ENCODE results near the gene DTX3.
"Not testable (repeated sequence)": the region's sequence is repeated elsewhere in the genome, so short reads cannot be mapped to it uniquely, and the experiment has no call there.

Gene DTX3

GRCh38 chr12:57631566-57632072 lies 27.0 kb downstream of the DTX3 start:
- in situ Hi-C loops (cut with MboI; ENCODE audit: low sequenced_read_pairs) = no loop called here

- in situ Hi-C loops (cut with MboI; ENCODE audit: low sequenced_read_pairs) = no loop called here
These were observed 27.7 kb downstream of the DTX3 start for GRCh38 chr12:57632073-57632957.

GRCh38 chr12:57632958-57633840 lies 28.6 kb downstream of the DTX3 start, which contains the start of gene B4GALNT1:
Gene B4GALNT1, minus strand, starts transcription at chr12:57633201. Its CDS starts 1,069 bp downstream, at chr12:57632132.
- in situ Hi-C loops (cut with MboI; ENCODE audit: low sequenced_read_pairs) = no loop called here

DNA sequence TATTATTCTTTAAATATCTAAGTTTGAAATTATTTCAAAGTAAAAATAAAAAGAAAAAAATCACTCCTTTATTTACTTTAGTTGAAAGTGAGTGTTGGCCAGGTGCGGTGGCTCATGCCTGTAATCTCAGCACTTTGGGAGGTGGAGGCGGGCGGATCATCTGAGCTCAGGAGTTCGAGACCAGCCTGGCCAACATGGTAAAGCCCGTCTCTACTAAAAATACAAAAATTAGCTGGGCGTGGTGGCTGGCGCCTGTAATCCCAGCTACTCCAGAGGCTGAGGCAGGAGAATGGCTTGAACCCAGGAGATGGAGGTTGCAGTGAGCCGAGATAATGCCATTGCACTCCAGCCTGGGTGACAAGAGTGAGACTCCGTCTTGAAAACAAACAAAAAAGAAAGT lies 32.1 kb downstream of the DTX3 start:
- in situ Hi-C loops (cut with MboI; ENCODE audit: low sequenced_read_pairs) = not testable (repeated sequence)

DNA sequence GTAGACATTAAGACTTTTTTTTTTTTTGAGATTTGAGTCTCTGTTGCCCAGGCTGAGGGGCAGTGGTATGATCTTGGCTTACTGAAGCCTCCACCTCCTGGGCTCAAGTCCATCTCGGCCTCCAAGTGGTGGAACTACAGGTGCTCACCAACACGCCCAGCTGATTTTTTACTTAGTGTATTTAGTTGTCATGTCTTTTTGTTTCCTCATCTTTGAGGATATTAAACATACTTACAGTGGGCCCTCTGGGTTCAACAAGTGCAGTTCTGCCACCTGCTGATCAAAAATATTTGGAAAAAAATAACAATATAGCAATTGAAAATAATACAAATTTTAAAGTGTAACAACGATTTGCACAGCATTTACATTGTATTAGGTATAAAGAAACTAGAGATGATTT lies 32.7 kb downstream of the DTX3 start:
- in situ Hi-C loops (cut with MboI; ENCODE audit: low sequenced_read_pairs) = no loop called here

DNA sequence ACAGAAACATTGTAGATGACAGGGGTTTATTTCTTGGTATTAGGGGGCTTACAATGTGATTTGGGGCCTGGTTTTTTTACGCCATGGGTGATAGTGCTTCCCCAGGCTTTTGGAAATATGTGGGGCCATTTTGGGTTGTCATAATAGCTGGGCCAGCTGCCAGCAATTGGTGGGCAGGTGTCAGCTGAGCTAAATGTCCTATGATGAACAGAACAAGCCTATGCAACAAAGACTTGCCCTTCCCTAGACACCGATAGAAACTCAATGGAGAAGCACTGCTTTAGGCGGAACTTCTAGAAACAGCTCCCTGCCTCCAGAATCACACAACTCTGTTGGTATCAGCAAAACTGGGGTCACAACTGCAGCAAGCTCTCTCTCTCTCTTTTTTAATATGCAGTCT lies 33.5 kb downstream of the DTX3 start:
- in situ Hi-C loops (cut with MboI; ENCODE audit: low sequenced_read_pairs) = no loop called here

DNA sequence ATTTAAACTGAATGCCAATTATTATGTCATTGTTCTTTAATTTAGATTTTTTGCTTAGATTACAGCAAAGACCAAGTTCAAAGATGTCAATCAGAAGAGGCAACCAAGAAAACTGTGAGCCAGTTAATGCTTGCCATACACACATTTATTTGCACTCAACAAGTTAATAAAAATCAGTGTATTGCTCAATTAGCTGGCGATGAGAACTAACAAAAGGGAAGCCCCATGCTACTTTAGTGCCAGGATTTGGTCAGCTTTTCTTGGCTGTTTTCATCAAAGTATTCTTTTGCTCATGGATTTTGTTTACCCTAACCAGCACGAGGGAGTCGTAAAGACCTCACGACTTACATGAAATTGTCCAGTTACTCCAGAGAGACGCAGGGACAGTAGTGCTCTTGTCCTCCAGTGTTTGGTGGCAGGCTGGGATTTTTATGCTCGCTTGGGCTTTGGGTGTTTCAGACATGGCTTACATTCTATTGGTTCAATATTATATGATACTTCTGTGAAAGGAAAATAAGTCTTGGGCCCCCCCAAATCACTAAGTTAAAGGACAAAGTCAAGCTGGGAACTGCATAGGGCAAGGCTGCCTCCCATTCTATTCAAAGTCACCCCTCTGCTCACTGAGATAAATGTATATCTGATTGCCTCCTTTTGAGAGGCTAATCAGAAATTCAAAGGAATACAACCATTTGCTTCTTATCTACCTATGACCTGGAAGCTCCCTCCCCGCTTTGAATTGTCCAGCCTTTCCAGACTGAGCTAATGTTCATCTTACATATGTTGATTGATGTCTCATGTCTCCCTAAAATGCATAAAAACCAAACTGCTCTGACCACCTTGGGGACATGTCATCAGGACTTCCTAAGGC lies 35.8 kb downstream of the DTX3 start:
- in situ Hi-C loops (cut with MboI; ENCODE audit: low sequenced_read_pairs) = no loop called here

- in situ Hi-C loops (cut with MboI; ENCODE audit: low sequenced_read_pairs) = no loop called here
These were observed 37.2 kb downstream of the DTX3 start for GRCh38 chr12:57641699-57642442.

GRCh38 chr12:57645990-57646658 lies 41.5 kb downstream of the DTX3 start:
- in situ Hi-C loops (cut with MboI; ENCODE audit: low sequenced_read_pairs) = not testable (repeated sequence)

DNA sequence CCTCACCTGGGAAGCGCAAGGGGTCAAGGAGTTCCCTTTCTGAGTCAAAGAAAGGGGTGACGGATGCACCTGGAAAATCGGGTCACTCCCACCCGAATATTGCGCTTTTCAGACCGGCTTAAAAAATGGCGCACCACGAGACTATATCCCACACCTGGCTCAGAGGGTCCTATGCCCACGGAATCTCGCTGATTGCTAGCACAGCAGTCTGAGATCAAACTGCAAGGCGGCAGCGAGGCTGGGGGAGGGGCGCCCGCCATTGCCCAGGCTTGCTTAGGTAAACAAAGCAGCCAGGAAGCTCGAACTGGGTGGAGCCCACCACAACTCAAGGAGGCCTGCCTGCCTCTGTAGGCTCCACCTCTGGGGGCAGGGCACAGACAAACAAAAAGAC lies 42.0 kb downstream of the DTX3 start:
- in situ Hi-C loops (cut with MboI; ENCODE audit: low sequenced_read_pairs) = not testable (repeated sequence)

GRCh38 chr12:57654042-57654441 lies 49.4 kb downstream of the DTX3 start:
- in situ Hi-C loops (cut with MboI; ENCODE audit: low sequenced_read_pairs) = no loop called here

- in situ Hi-C loops (cut with MboI; ENCODE audit: low sequenced_read_pairs) = no loop called here
These were observed 51.1 kb downstream of the DTX3 start for GRCh38 chr12:57655541-57656240.

DNA sequence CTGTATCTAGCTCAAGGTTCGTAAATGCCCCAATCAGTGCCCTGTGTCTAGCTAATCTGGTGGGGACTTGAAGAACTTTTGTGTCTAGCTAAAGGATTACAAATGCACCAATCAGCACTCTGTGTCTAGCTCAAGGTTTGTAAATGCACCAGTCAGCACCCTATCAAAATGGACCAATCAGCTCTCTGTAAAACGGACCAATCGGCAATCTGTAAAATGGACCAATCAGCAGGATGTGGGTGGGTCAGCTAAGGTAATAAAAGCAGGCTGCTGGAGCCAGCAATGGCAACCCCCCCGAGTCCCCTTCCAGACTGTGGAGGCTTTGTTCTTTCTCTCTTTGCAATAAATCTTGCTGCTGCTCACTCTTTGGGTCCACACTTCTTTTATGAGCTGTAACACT lies 51.8 kb downstream of the DTX3 start:
- in situ Hi-C loops (cut with MboI; ENCODE audit: low sequenced_read_pairs) = not testable (repeated sequence)

DNA sequence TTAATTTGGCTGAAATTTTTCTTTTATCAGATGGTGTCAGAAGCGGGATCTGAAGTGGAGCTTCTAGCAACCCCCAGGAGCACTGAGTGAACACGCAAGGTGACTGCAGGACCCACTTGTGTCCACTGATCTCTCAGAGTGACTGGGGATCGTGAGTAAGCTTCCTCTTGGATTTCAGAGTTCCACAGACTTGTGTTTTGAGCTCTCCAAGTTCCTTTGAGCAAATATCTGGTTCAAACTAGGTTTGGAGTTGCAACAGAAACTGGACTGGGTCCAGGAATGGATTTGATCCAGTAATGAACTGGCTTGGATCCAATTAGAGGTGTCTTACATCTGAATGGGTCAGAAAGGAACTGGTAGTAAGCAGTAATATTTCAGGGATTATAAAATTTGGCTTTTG lies 53.1 kb downstream of the DTX3 start:
- in situ Hi-C loops (cut with MboI; ENCODE audit: low sequenced_read_pairs) = no loop called here

DNA sequence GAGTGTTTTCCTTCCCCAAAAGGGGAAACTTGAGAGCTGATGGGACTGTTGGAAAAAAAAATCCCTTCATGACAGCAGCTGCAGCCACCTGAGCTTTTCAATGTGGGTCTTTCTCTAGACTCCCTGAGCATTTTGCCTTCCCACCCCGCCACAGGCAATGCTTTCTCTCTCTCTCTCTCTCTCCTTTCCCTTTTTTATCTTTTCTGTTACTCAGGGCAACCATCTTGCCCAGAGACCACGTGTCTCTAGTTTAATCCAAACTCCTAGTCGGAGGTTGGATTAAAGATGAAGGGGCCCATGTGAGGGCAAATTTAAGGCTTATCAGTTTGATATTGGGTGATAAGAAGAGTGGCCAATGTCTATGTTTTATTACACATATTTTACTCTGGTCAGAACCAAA lies 54.3 kb downstream of the DTX3 start:
- in situ Hi-C loops (cut with MboI; ENCODE audit: low sequenced_read_pairs) = no loop called here

Measured in hTERT RPE-1 (cell line).